Activated CD8-positive, alpha-beta T cell treated with anti-CD3 and anti-CD28 coated beads for 36 hours (primary cell): ENCODE measurements around the gene JPH2. TPM values are rescaled to one million over a fixed set of nuclear protein-coding genes. Genes with fewer than 3 reads are reported as not detected.
A peak's percentile ranks its signal among the peaks of the same experiment; 100 is the strongest.

Experiments
- ATAC-seq: fragments of 200-7000 bp; cut with Tn5 transposase; one replicate; pipeline ENCODE4 v1.10.0; 2021; ENCODE audit warnings: mild to moderate bottlenecking, moderate library complexity
- CTCF ChIA-PET: fragments of 350-600 bp; sonication (Branson Sonifier 250); formaldehyde crosslinking; loops from one replicate; lab custom pipeline; 2021; ENCODE audit warnings: antibody characterized with exemption; lab: Charles Lee
- POLR2A ChIA-PET: fragments of 350-600 bp; sonication (Branson Sonifier 250); formaldehyde crosslinking; loops from one replicate; lab custom pipeline; 2021; ENCODE audit warnings: antibody characterized with exemption; lab: Charles Lee
- DNase-seq: peaks from one replicate; pipeline ENCODE4 v3.0.0-alpha.2; 2020
- H3K27ac Mint-ChIP-seq: one replicate; pipeline ENCODE4 v1.8.0; 2021; ENCODE audit warnings: mild to moderate bottlenecking, mixed read lengths
- H3K27me3 Mint-ChIP-seq: one replicate; pipeline ENCODE4 v1.8.0; 2021; ENCODE audit warnings: mixed read lengths
- H3K36me3 Mint-ChIP-seq: one replicate; pipeline ENCODE4 v1.8.0; 2021; ENCODE audit warnings: low read depth, mixed read lengths
- H3K4me1 Mint-ChIP-seq: one replicate; pipeline ENCODE4 v1.8.0; 2021; ENCODE audit warnings: low read depth, mixed read lengths
- H3K4me3 Mint-ChIP-seq: one replicate; pipeline ENCODE4 v1.8.0; 2021; ENCODE audit warnings: mild to moderate bottlenecking, moderate library complexity, mixed read lengths
- H3K9me3 Mint-ChIP-seq: one replicate; pipeline ENCODE4 v1.8.0; 2021; ENCODE audit warnings: mixed read lengths
- intact Hi-C: fragments of 100-400 bp; cut with micrococcal nuclease; formaldehyde crosslinking; loops from one replicate; pipeline ENCODE4 v1.10.0; 2022
- total RNA-seq, 2 experiments: library from RNA; stranded (reverse); gene quantifications; one replicate each; pipeline ENCODE4 v1.2.3, GENCODE V29; 2021
- TF ChIP-seq, protein P1 (sequence below): fragments of 200-600 bp; IDR thresholded peaks from one replicate; pipeline ENCODE4 v1.8.0; 2022; ENCODE audit warnings: antibody characterized with exemption, mild to moderate bottlenecking

Gene JPH2
- total RNA-seq, 2 experiments from 2014 or later, result 0.47 to 0.54 TPM

GRCh38 chr20:44092551-44093248 is 94.3 kb downstream of the JPH2 start:
- TF ChIP-seq, protein P1, sequence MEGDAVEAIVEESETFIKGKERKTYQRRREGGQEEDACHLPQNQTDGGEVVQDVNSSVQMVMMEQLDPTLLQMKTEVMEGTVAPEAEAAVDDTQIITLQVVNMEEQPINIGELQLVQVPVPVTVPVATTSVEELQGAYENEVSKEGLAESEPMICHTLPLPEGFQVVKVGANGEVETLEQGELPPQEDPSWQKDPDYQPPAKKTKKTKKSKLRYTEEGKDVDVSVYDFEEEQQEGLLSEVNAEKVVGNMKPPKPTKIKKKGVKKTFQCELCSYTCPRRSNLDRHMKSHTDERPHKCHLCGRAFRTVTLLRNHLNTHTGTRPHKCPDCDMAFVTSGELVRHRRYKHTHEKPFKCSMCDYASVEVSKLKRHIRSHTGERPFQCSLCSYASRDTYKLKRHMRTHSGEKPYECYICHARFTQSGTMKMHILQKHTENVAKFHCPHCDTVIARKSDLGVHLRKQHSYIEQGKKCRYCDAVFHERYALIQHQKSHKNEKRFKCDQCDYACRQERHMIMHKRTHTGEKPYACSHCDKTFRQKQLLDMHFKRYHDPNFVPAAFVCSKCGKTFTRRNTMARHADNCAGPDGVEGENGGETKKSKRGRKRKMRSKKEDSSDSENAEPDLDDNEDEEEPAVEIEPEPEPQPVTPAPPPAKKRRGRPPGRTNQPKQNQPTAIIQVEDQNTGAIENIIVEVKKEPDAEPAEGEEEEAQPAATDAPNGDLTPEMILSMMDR, result peak; percentile 48
- Mint-ChIP-seq H3K36me3 (no peaks in the 10 kb centered on the region), H3K9me3 (no peaks in the 10 kb centered on the region), H3K27ac (no peak overlapping the region), H3K27me3 (peaks cover 10% of the 10 kb centered on the region), H3K4me1 (no peaks in the 10 kb centered on the region), H3K4me3 (no peak overlapping the region)
- ChIA-PET CTCF (interaction anchor here (0.7 to 1.7 kb wide), 7 partner anchors 9 to 343 kb away, joined by 3 to 9 read pairs (median 3); no protein-coding TSS in a partner anchor), POLR2A (no interaction called here)
- ATAC-seq, result peak; percentile 42
- DNase-seq, result peak; percentile 61
- intact Hi-C loops, result loop anchor here (10.0 kb wide), 1 partner anchor 558 kb away; no protein-coding TSS in a partner anchor

GRCh38 chr20:44091026-44091425 is 96.0 kb downstream of the JPH2 start:
- Mint-ChIP-seq H3K9me3 (no peaks in the 10 kb centered on the region), H3K4me3 (no peak overlapping the region), H3K4me1 (no peaks in the 10 kb centered on the region), H3K36me3 (no peaks in the 10 kb centered on the region), H3K27ac (no peak overlapping the region), H3K27me3 (peaks cover 7% of the 10 kb centered on the region)
- CTCF ChIA-PET, result interaction anchor here (0.6 to 1.9 kb wide), 4 partner anchors 21 to 246 kb away, joined by 3 to 6 read pairs (median 3); no protein-coding TSS in a partner anchor
- TF ChIP-seq, protein P1, result no peak
- intact Hi-C loops, result loop anchor here (10.0 kb wide), 1 partner anchor 556 kb away; no protein-coding TSS in a partner anchor
- DNase-seq (no peak), ATAC-seq (no peak)
- POLR2A ChIA-PET, result no interaction called here

- H3K27ac Mint-ChIP-seq, result no peak overlapping the region
- POLR2A ChIA-PET, result interaction anchor here (0.8 kb wide), 1 partner anchor 10 kb away, joined by 3 read pairs; no protein-coding TSS in a partner anchor
- ATAC-seq, result peak; percentile 37
Measured at GRCh38 chr20:44089987-44090674, 96.9 kb downstream of the JPH2 start.

DNA sequence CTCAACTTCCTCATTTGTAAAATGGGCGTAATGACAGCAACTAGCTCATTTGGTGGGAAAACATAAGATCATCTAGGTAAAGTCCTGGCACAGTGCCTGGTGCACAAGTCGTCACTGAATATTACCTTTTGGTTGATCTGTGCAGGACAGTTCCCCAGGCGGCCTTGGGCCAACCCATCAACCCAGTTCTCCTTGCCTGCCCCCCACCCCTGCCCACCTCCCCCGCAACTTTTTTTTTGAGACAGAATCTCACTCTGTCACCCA is 99.2 kb downstream of the JPH2 start:
- H3K27me3 Mint-ChIP-seq, result peaks cover under 1% of the 10 kb centered on the region
- POLR2A ChIA-PET, result no interaction called here

More at GRCh38 chr20:44089987-44090674, 96.9 kb downstream of the JPH2 start:
- intact Hi-C loops, result loop anchor here (10.0 kb wide), 3 partner anchors 245 to 635 kb away; partner anchors contain the start of gene SRSF6
- Mint-ChIP-seq H3K4me3 (no peak overlapping the region), H3K27me3 (peaks cover 5% of the 10 kb centered on the region), H3K4me1 (no peaks in the 10 kb centered on the region), H3K9me3 (no peaks in the 10 kb centered on the region), H3K36me3 (no peaks in the 10 kb centered on the region)
- TF ChIP-seq, protein P1, result no peak
- peak; percentile 37 for DNase-seq
- CTCF ChIA-PET, result interaction anchor here (1.0 to 1.9 kb wide), 5 partner anchors 10 to 100 kb away, joined by 3 to 7 read pairs (median 4); no protein-coding TSS in a partner anchor

More for the DNA sequence above, 99.2 kb downstream of the JPH2 start:
- Mint-ChIP-seq H3K9me3 (no peaks in the 10 kb centered on the region), H3K36me3 (no peaks in the 10 kb centered on the region), H3K4me3 (no peak overlapping the region), H3K27ac (no peak overlapping the region), H3K4me1 (no peaks in the 10 kb centered on the region)
- DNase-seq (no peak), ATAC-seq (no peak)
- intact Hi-C loops, result loop anchor here (10.0 kb wide), 2 partner anchors 243 to 633 kb away; partner anchors contain the start of gene SRSF6
- TF ChIP-seq, protein P1, result no peak
- CTCF ChIA-PET, result interaction anchor here (1.3 to 1.4 kb wide), 2 partner anchors 32 to 338 kb away, joined by 4 to 5 read pairs; no protein-coding TSS in a partner anchor
